OCI-LY1 (cell line): ENCODE measurements around the gene DPH3.

Experiments
- CTCF ChIP-seq: fragments of 200-600 bp; sonication (generic), shearing (Covaris generic); IDR thresholded peaks from 2 replicates; pipeline ENCODE4 v1.5.1; 2017; ENCODE audit warnings: mild to moderate bottlenecking, antibody characterized with exemption, low read length, moderate library complexity, mixed read lengths
- EZH2 ChIP-seq: fragments of 200-600 bp; sonication (generic), shearing (Covaris generic); IDR thresholded peaks from 2 replicates; pipeline ENCODE4 v1.8.0; 2017; ENCODE audit warnings: borderline replicate concordance, mixed run types, mild to moderate bottlenecking, antibody characterized with exemption, low read length, moderate library complexity, mixed read lengths

- TF ChIP-seq CTCF: no peak
- no peak for TF ChIP-seq EZH2
Observed at GRCh38 chr3:16219777-16220176, 45.0 kb downstream of the DPH3 start.
